Measurements from ENCODE around the gene ARSD. TPM values are rescaled to one million over a fixed set of nuclear protein-coding genes. Genes with fewer than 3 reads are reported as not detected.

Gene ARSD
- total RNA-seq, 1 experiment from 2014 or later, result 8.0 TPM

DNA sequence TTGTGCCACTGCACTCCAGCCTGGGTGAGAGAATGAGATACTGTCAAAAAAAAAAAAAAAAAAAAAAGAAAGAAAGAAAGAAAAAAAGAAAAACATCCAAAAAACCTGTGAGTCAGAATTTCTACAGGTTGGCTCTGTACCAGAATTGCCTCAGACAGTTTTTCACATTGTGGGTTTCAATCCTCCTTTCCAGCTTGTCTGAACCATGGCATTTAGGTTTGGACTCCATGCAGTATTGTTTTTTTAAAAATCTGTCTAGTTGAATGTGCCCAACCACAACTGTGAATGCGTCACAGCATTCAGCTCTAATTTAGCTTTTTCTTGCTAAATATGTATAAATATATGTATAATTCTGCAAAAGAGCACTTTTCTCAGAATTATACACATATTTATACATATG lies 45.8 kb upstream of the ARSD start:
- H3K4me3 ChIP-seq (replicated peaks in 1 of 2; ENCODE audit: low read depth in 1 of 2, low read length in 2 of 2), result no peak overlapping the region
- H3K36me3 ChIP-seq (ENCODE audit: control insufficient read depth in 1 of 2, insufficient read depth in 2 of 2, low read length in 2 of 2), result no peaks in the 10 kb centered on the region
- no peak for DNase-seq (ENCODE audit: low read depth, low spot score)
- ChIA-PET RAD21 (ENCODE audit: low non-redundant PET in 1 of 2, low total read pairs in 2 of 2, uncharacterized antibody in 2 of 2, unreplicated experiment in 2 of 2) (no interaction called here), POLR2A (no interaction called here), CTCF (no interaction called here)
- H3K4me1 ChIP-seq (ENCODE audit: control insufficient read depth in 1 of 2, insufficient read depth in 2 of 2, low read length in 2 of 2), result no peaks in the 10 kb centered on the region
- H2AFZ ChIP-seq (ENCODE audit: low read depth, low read length, poor library complexity, severe bottlenecking), result no peak overlapping the region
- H3K27ac ChIP-seq (ENCODE audit: low read depth, low read length), result no peak overlapping the region
- no peak overlapping the region for H3K4me2 ChIP-seq (ENCODE audit: low read length)
- intact Hi-C loops (cut with micrococcal nuclease), result no loop called here
- no peak for ATAC-seq
- H3K9ac ChIP-seq (ENCODE audit: low read length), result no peak overlapping the region
- no peak for TF ChIP-seq YY1 (IDR thresholded peaks at IDR 0.05; ENCODE audit: extremely low read depth, insufficient replicate concordance, low read depth, low read length)
- TF ChIP-seq EZH2 (IDR thresholded peaks at IDR 0.05), result no peak
- TF ChIP-seq EZH2phosphoT487 (IDR thresholded peaks at IDR 0.05; ENCODE audit: borderline replicate concordance), result no peak
- TF ChIP-seq, protein P1, sequence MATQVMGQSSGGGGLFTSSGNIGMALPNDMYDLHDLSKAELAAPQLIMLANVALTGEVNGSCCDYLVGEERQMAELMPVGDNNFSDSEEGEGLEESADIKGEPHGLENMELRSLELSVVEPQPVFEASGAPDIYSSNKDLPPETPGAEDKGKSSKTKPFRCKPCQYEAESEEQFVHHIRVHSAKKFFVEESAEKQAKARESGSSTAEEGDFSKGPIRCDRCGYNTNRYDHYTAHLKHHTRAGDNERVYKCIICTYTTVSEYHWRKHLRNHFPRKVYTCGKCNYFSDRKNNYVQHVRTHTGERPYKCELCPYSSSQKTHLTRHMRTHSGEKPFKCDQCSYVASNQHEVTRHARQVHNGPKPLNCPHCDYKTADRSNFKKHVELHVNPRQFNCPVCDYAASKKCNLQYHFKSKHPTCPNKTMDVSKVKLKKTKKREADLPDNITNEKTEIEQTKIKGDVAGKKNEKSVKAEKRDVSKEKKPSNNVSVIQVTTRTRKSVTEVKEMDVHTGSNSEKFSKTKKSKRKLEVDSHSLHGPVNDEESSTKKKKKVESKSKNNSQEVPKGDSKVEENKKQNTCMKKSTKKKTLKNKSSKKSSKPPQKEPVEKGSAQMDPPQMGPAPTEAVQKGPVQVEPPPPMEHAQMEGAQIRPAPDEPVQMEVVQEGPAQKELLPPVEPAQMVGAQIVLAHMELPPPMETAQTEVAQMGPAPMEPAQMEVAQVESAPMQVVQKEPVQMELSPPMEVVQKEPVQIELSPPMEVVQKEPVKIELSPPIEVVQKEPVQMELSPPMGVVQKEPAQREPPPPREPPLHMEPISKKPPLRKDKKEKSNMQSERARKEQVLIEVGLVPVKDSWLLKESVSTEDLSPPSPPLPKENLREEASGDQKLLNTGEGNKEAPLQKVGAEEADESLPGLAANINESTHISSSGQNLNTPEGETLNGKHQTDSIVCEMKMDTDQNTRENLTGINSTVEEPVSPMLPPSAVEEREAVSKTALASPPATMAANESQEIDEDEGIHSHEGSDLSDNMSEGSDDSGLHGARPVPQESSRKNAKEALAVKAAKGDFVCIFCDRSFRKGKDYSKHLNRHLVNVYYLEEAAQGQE (IDR thresholded peaks at IDR 0.05; ENCODE audit: low read depth), result no peak
- no peaks in the 10 kb centered on the region for H3K9me3 ChIP-seq (ENCODE audit: control insufficient read depth in 1 of 2, insufficient read depth in 1 of 2, low read depth in 1 of 2, low read length in 2 of 2)
- no peaks in the 10 kb centered on the region for H3K27me3 ChIP-seq (ENCODE audit: insufficient read depth, low read length)
- no peaks in the 10 kb centered on the region for H4K20me1 ChIP-seq (ENCODE audit: insufficient read depth)
- BruUV-seq (replicated peaks), result no TSS peak
- H3K9me2 ChIP-seq (ENCODE audit: insufficient read depth), result no peaks in the 10 kb centered on the region
- H3K79me2 ChIP-seq (ENCODE audit: insufficient read depth, low read length), result no peaks in the 10 kb centered on the region

DNA sequence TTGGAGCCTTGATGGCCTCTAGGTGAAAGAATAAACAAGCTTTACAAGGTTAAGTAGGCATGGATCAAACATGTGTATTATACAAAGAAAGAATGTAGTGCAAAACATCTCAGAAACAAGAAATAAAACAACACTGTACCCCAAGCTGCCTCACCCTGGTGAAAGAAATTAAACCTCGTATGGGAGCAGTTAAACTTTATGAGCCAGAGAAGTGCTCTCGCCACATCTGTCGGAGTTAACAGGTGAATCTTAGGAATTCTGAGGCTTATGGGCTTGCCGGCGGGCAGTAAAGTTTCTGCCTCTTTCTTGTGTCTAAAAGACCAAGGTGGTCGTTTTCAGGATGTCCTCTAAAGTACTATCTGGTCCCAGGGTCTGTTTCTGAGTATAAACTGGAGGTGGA lies 43.3 kb upstream of the ARSD start:
- H3K36me3 ChIP-seq (ENCODE audit: control insufficient read depth in 1 of 2, insufficient read depth in 2 of 2, low read length in 2 of 2), result no peaks in the 10 kb centered on the region
- ATAC-seq (no peak), DNase-seq (ENCODE audit: low read depth, low spot score) (no peak)
- H2AFZ ChIP-seq (ENCODE audit: low read depth, low read length, poor library complexity, severe bottlenecking), result no peak overlapping the region
- RAD21 ChIA-PET (ENCODE audit: low non-redundant PET in 1 of 2, low total read pairs in 2 of 2, uncharacterized antibody in 2 of 2, unreplicated experiment in 2 of 2), result no interaction called here
- H3K27ac ChIP-seq (ENCODE audit: low read depth, low read length), result no peak overlapping the region
- H3K4me2 ChIP-seq (ENCODE audit: low read length), result no peak overlapping the region
- no peaks in the 10 kb centered on the region for H3K27me3 ChIP-seq (ENCODE audit: insufficient read depth, low read length)
- no peaks in the 10 kb centered on the region for H3K9me3 ChIP-seq (ENCODE audit: control insufficient read depth in 1 of 2, insufficient read depth in 1 of 2, low read depth in 1 of 2, low read length in 2 of 2)
- H3K9ac ChIP-seq (ENCODE audit: low read length), result no peak overlapping the region
- intact Hi-C loops (cut with micrococcal nuclease), result no loop called here
- TF ChIP-seq POLR2AphosphoS5 (IDR thresholded peaks at IDR 0.05; ENCODE audit: low read depth, low read length), result no peak
- TF ChIP-seq EZH2 (IDR thresholded peaks at IDR 0.05), result no peak
- TF ChIP-seq FOSL1 (IDR thresholded peaks at IDR 0.05; ENCODE audit: low read depth), result no peak
- no peak for TF ChIP-seq ELF1 (IDR thresholded peaks at IDR 0.05; ENCODE audit: borderline replicate concordance, low read depth)
- TF ChIP-seq, protein P2, sequence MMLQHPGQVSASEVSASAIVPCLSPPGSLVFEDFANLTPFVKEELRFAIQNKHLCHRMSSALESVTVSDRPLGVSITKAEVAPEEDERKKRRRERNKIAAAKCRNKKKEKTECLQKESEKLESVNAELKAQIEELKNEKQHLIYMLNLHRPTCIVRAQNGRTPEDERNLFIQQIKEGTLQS (IDR thresholded peaks at IDR 0.05), result no peak
- TF ChIP-seq SP1 (IDR thresholded peaks at IDR 0.05; ENCODE audit: low read depth), result no peak
- TF ChIP-seq, protein P1 (IDR thresholded peaks at IDR 0.05; ENCODE audit: low read depth), result no peak
- no peaks in the 10 kb centered on the region for H3K79me2 ChIP-seq (ENCODE audit: insufficient read depth, low read length)
- H3K4me3 ChIP-seq (replicated peaks in 1 of 2; ENCODE audit: low read depth in 1 of 2, low read length in 2 of 2), result no peak overlapping the region
- POLR2A ChIA-PET, result no interaction called here
- H4K20me1 ChIP-seq (ENCODE audit: insufficient read depth), result no peaks in the 10 kb centered on the region
- no TSS peak for BruUV-seq (replicated peaks)
- no peaks in the 10 kb centered on the region for H3K4me1 ChIP-seq (ENCODE audit: control insufficient read depth in 1 of 2, insufficient read depth in 2 of 2, low read length in 2 of 2)
- CTCF ChIA-PET, result no interaction called here
- no peaks in the 10 kb centered on the region for H3K9me2 ChIP-seq (ENCODE audit: insufficient read depth)

Measured in HCT116 (cell line).